ENCODE data around the gene BICC1. TPM values are rescaled to one million over a fixed set of nuclear protein-coding genes. Genes with fewer than 3 reads are reported as not detected.

BICC1 gene
- polyA plus RNA-seq, 3 donors: 0.02 to 0.24 (median 0.14) TPM

- no peaks in the 10 kb centered on the region for H3K27me3 ChIP-seq (ENCODE audit: control insufficient read depth in 2 of 2, insufficient read depth in 2 of 2, low read length in 2 of 2)
- Mint-ChIP-seq H3K27me3 (ENCODE audit: low read depth in 3 of 3) (no peaks in the 10 kb centered on the region), H3K27ac (no peak overlapping the region), H3K4me3 (no peak overlapping the region), H3K4me1 (peaks cover 40% of the 10 kb centered on the region), H3K9me3 (peaks cover 0 to 9% (median 5%) of the 10 kb centered on the region in 7 donors), H3K36me3 (peaks cover 0 to 3% of the 10 kb centered on the region in 2 donors)
- no peak overlapping the region for H2AFZ ChIP-seq (ENCODE audit: insufficient read depth, low read depth, low read length, poor library complexity, severe bottlenecking)
- no peak overlapping the region for H3K4me2 ChIP-seq (replicated peaks; ENCODE audit: extremely low read depth, low read length, poor library complexity, severe bottlenecking)
- no peaks in the 10 kb centered on the region for H3K36me3 ChIP-seq (replicated peaks in 1 of 2; ENCODE audit: control insufficient read depth in 1 of 2, insufficient read depth in 2 of 2, low read length in 2 of 2)
- no peak overlapping the region for H3K27ac ChIP-seq (ENCODE audit: low read depth in 1 of 2, low read length in 2 of 2)
- no peak overlapping the region for H3K9ac ChIP-seq (ENCODE audit: insufficient read depth, low read length, poor library complexity, severe bottlenecking)
- peaks cover 33 to 44% of the 10 kb centered on the region in 2 donors for H3K4me1 ChIP-seq (ENCODE audit: control insufficient read depth in 1 of 2, insufficient read depth in 2 of 2, low read length in 2 of 2)
- no peak overlapping the region for H3K4me3 ChIP-seq (replicated peaks in 1 of 3; ENCODE audit: low read depth in 2 of 3, low read length in 3 of 3)
- TF ChIP-seq, protein P1, sequence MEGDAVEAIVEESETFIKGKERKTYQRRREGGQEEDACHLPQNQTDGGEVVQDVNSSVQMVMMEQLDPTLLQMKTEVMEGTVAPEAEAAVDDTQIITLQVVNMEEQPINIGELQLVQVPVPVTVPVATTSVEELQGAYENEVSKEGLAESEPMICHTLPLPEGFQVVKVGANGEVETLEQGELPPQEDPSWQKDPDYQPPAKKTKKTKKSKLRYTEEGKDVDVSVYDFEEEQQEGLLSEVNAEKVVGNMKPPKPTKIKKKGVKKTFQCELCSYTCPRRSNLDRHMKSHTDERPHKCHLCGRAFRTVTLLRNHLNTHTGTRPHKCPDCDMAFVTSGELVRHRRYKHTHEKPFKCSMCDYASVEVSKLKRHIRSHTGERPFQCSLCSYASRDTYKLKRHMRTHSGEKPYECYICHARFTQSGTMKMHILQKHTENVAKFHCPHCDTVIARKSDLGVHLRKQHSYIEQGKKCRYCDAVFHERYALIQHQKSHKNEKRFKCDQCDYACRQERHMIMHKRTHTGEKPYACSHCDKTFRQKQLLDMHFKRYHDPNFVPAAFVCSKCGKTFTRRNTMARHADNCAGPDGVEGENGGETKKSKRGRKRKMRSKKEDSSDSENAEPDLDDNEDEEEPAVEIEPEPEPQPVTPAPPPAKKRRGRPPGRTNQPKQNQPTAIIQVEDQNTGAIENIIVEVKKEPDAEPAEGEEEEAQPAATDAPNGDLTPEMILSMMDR (IDR thresholded peaks at IDR 0.05): no peak
- intact Hi-C loops (cut with micrococcal nuclease): no loop called here
- no peaks in the 10 kb centered on the region for H4K20me1 ChIP-seq (ENCODE audit: insufficient read depth, low read length)
- H3K79me2 ChIP-seq (ENCODE audit: insufficient read depth, low read length): no peaks in the 10 kb centered on the region
- no peaks in the 10 kb centered on the region for H3K9me3 ChIP-seq (replicated peaks in 1 of 2; ENCODE audit: control insufficient read depth in 1 of 2, insufficient read depth in 1 of 2, low read length in 2 of 2)
- no peak for DNase-seq
These were observed 69.4 kb downstream of the BICC1 start for GRCh38 chr10:58582045-58582444.

GRCh38 chr10:58585435-58585834, 72.8 kb downstream of the BICC1 start:
- H3K9ac ChIP-seq (ENCODE audit: insufficient read depth, low read length, poor library complexity, severe bottlenecking): no peak overlapping the region
- H3K4me1 ChIP-seq (ENCODE audit: control insufficient read depth in 1 of 2, insufficient read depth in 2 of 2, low read length in 2 of 2): peaks cover 14 to 25% of the 10 kb centered on the region in 2 donors
- peak overlapping the region in 1 of 7 donors; percentile 30 for H3K27ac Mint-ChIP-seq
- no peak overlapping the region for H2AFZ ChIP-seq (ENCODE audit: insufficient read depth, low read depth, low read length, poor library complexity, severe bottlenecking)
- DNase-seq: peak in 2 of 3 donors; percentile 15 to 46
- WGBS (ENCODE audit: insufficient coverage): no CpG with 5 or more reads among the region's 2 CpGs
- no peaks in the 10 kb centered on the region for H3K9me3 ChIP-seq (replicated peaks in 1 of 2; ENCODE audit: control insufficient read depth in 1 of 2, insufficient read depth in 1 of 2, low read length in 2 of 2)
- no peaks in the 10 kb centered on the region for H3K27me3 ChIP-seq (ENCODE audit: control insufficient read depth in 2 of 2, insufficient read depth in 2 of 2, low read length in 2 of 2)
- H3K4me3 Mint-ChIP-seq: no peak overlapping the region
- H3K4me3 ChIP-seq (replicated peaks in 1 of 3; ENCODE audit: low read depth in 2 of 3, low read length in 3 of 3): no peak overlapping the region
- peaks cover 33% of the 10 kb centered on the region for H3K4me1 Mint-ChIP-seq
- intact Hi-C loops (cut with micrococcal nuclease): no loop called here
- H3K4me2 ChIP-seq (replicated peaks; ENCODE audit: extremely low read depth, low read length, poor library complexity, severe bottlenecking): no peak overlapping the region
- peaks cover 0 to 3% of the 10 kb centered on the region in 2 donors for H3K36me3 Mint-ChIP-seq
- no peak overlapping the region for H3K27ac ChIP-seq (ENCODE audit: low read depth in 1 of 2, low read length in 2 of 2)
- TF ChIP-seq, protein P1 (IDR thresholded peaks at IDR 0.05): no peak
- H3K9me3 Mint-ChIP-seq: peaks cover 0 to 9% (median 5%) of the 10 kb centered on the region in 7 donors
- no peaks in the 10 kb centered on the region for H3K36me3 ChIP-seq (replicated peaks in 1 of 2; ENCODE audit: control insufficient read depth in 1 of 2, insufficient read depth in 2 of 2, low read length in 2 of 2)
- no peaks in the 10 kb centered on the region for H3K79me2 ChIP-seq (ENCODE audit: insufficient read depth, low read length)
- no peaks in the 10 kb centered on the region for H3K27me3 Mint-ChIP-seq (ENCODE audit: low read depth in 3 of 3)
- no peaks in the 10 kb centered on the region for H4K20me1 ChIP-seq (ENCODE audit: insufficient read depth, low read length)
